Measurements from ENCODE around the gene PLXND1.

The PLXND1 gene

GRCh38 chr3:129514110-129514509 lies 92.4 kb downstream of the PLXND1 start:
- no peak for DNase-seq (ENCODE audit: extremely low read depth in 1 of 2, low read depth in 1 of 2)

- DNase-seq (ENCODE audit: extremely low read depth in 1 of 2, low read depth in 1 of 2) = no peak
These were observed 92.8 kb downstream of the PLXND1 start for GRCh38 chr3:129513705-129514104.

DNA sequence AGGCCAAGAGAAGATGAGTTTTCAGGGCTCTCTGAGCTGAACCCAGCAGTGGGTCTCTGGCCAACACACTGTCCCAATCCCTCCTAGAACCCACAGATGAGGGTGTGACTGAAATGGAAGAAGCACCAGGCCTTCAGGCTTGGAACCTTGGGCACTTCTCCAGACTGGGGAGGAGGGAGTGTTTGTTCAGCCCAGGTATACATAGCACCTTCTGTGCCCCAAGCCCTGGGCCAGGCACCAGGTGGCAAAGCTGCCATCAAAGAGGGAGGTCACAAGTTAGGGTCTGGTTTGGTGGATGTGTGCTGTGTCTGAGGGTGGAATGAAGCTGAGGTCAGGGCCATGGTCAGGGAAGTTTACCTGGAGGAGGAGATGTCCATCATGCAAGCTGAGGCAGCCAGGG lies 93.9 kb downstream of the PLXND1 start:
- DNase-seq (ENCODE audit: extremely low read depth in 1 of 2, low read depth in 1 of 2) = no peak

DNA sequence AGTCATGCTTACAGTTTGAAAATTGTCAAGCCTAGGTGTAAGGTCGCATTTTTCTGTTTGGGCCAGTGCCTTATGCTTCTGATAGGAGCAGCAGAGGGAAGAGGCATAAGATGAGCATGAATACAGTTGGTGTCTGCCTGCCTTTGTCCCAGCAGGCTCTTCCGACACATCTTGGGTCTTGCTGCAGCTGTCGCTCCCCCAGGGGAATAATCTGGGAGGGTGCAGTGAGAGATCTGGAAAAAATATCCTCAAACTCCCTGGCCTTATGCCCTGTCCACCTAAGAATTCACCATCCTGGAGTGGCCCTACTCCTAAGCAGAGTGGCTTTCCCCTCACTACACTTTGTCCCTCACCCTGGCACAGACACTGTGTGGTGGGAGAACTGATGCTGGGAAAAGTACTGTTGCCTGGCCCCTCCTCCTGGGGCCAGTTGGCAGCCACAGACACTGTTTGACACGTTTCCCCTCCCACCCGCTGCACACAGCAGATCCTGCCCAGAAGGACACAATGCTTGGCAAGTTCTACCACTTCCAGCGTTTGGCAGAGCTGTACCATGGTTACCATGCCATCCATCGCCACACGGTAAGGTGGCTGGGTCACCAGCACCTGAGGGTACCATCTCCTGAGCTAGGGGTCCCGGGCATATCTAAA lies 99.2 kb downstream of the PLXND1 start:
- DNase-seq (ENCODE audit: extremely low read depth in 1 of 2, low read depth in 1 of 2) = no peak

DNA sequence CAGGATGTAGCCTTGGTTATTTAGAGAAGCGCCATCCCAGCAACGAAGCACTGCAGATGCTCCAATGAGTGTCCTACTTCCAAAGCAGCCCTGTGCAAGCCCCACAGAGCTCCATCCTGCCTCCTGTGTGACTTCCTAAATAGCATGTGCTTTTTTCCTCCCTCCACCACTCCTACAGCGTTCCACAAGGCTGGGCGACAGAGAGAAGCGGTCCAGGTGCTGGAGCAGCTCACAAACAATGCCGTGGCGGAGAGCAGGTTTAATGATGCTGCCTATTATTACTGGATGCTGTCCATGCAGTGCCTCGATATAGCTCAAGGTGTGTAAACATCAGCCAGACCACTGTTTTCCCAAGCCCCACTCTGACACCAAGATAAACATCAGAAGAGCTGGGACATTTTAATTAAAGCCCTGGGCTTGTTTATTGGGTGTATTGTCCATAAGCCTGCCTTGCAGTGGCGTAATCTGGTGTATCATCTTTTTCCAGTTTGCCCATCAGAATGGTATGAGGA lies 100.2 kb downstream of the PLXND1 start:
- no peak for DNase-seq (ENCODE audit: extremely low read depth in 1 of 2, low read depth in 1 of 2)

- no peak for DNase-seq (ENCODE audit: extremely low read depth in 1 of 2, low read depth in 1 of 2)
These were observed 101.1 kb downstream of the PLXND1 start for GRCh38 chr3:129505341-129505740.
